Measurements from ENCODE around the gene MAP4K3. TPM values are rescaled to one million over a fixed set of nuclear protein-coding genes. Genes with fewer than 3 reads are reported as not detected.

Gene MAP4K3
- total and polyA plus RNA-seq, 8 donors = 13.5 to 166 (median 87.2) TPM

- intact Hi-C loops (cut with DNase I; ENCODE audit: low total_unique reads) = no loop called here
- H3K27ac ChIP-seq = no peak overlapping the region
- H3K4me1 ChIP-seq = no peaks in the 10 kb centered on the region
- no peak for DNase-seq
- WGBS, 5 donors = 93 to 98% (median 97%) methylated on average over 5 of the region's 5 CpGs
- H3K4me3 ChIP-seq = no peak overlapping the region
- no peaks in the 10 kb centered on the region for H3K9me3 ChIP-seq
- no peaks in the 10 kb centered on the region for H3K27me3 ChIP-seq
- TF ChIP-seq CTCF (IDR thresholded peaks at IDR 0.05) = no peak
- no peak for TF ChIP-seq EP300 (IDR thresholded peaks at IDR 0.05)
- TF ChIP-seq POLR2AphosphoS5 (IDR thresholded peaks at IDR 0.05) = no peak
- TF ChIP-seq POLR2A (IDR thresholded peaks at IDR 0.05) = no peak
- H3K36me3 ChIP-seq = peaks cover 4 to 22% (median 17%) of the 10 kb centered on the region in 4 donors
Observed at GRCh38 chr2:39452396-39452795, 15.3 kb upstream of the MAP4K3 start.

GRCh38 chr2:39451954-39452353, 14.9 kb upstream of the MAP4K3 start:
- TF ChIP-seq CTCF (IDR thresholded peaks at IDR 0.05) = no peak
- no peak for TF ChIP-seq POLR2A (IDR thresholded peaks at IDR 0.05)
- TF ChIP-seq EP300 (IDR thresholded peaks at IDR 0.05) = no peak
- no peak for TF ChIP-seq POLR2AphosphoS5 (IDR thresholded peaks at IDR 0.05)
- Histone ChIP-seq H3K27ac (no peak overlapping the region), H3K36me3 (peaks cover 4 to 22% (median 17%) of the 10 kb centered on the region in 4 donors), H3K9me3 (no peaks in the 10 kb centered on the region), H3K4me1 (no peaks in the 10 kb centered on the region), H3K27me3 (no peaks in the 10 kb centered on the region), H3K4me3 (no peak overlapping the region)
- DNase-seq = no peak
- intact Hi-C loops (cut with DNase I; ENCODE audit: low total_unique reads) = no loop called here

- H3K27me3 ChIP-seq = no peaks in the 10 kb centered on the region
- H3K27ac ChIP-seq = peak overlapping the region in 2 of 5 donors; percentile 7 to 26
- no peak overlapping the region for H3K4me3 ChIP-seq
- no peaks in the 10 kb centered on the region for H3K9me3 ChIP-seq
- 61 to 80% (median 66%) methylated on average over 3 of the region's 3 CpGs for WGBS, 5 donors
- intact Hi-C loops (cut with DNase I; ENCODE audit: low total_unique reads) = no loop called here
- peaks cover 0 to 20% (median 8%) of the 10 kb centered on the region in 4 donors for H3K36me3 ChIP-seq
- TF ChIP-seq POLR2A (IDR thresholded peaks at IDR 0.05) (no peak), EP300 (IDR thresholded peaks at IDR 0.05) (no peak), POLR2AphosphoS5 (IDR thresholded peaks at IDR 0.05) (no peak), CTCF (IDR thresholded peaks at IDR 0.05) (no peak)
- H3K4me1 ChIP-seq = no peaks in the 10 kb centered on the region
- peak in 1 of 2 donors; percentile 26 for DNase-seq
Observed at GRCh38 chr2:39448169-39448502, 11.1 kb upstream of the MAP4K3 start.

GRCh38 chr2:39447266-39448168, 10.4 kb upstream of the MAP4K3 start:
- Histone ChIP-seq H3K27ac (peak overlapping the region in 1 of 5 donors; percentile 7), H3K27me3 (no peaks in the 10 kb centered on the region), H3K9me3 (no peaks in the 10 kb centered on the region), H3K4me3 (no peak overlapping the region), H3K36me3 (peaks cover 0 to 20% (median 8%) of the 10 kb centered on the region in 4 donors), H3K4me1 (no peaks in the 10 kb centered on the region)
- no peak for TF ChIP-seq CTCF (IDR thresholded peaks at IDR 0.05)
- WGBS, 5 donors = 95 to 99% (median 97%) methylated on average over 6 of the region's 6 CpGs
- intact Hi-C loops (cut with DNase I; ENCODE audit: low total_unique reads) = no loop called here
- DNase-seq = no peak
